ENCODE results near the gene PPP1R27.

Gene PPP1R27

DNA sequence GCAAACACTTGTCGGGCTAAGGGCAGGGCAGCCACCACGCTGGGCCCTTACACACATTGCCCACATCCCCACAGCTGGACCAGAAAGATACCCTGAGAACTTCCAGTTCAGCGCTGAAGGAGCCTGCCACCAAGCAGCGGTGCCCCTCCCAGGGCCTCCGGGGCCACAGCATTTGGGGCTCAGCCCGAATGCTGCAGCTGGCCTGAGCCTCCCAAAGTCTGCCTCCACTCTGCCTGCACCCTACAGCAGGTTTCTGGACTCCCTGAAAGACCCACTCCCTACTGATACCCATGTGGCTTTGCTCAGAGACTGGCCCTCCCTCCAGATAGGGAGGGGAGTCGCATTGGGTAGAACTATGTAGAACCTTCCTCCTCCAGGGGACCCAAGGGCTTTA lies 3.3 kb downstream of the PPP1R27 start:
- no peaks in the 10 kb centered on the region for H3K27me3 ChIP-seq (ENCODE audit: control insufficient read depth in 1 of 2, insufficient read depth in 2 of 2, low read length in 2 of 2)
- no peak overlapping the region for H3K27ac ChIP-seq (ENCODE audit: low read depth, low read length)
- H3K9me3 ChIP-seq (ENCODE audit: control insufficient read depth in 1 of 2, low read length in 2 of 2) = no peaks in the 10 kb centered on the region
- H3K4me1 ChIP-seq (ENCODE audit: control insufficient read depth in 1 of 2, insufficient read depth in 2 of 2, low read length in 2 of 2) = peaks cover 18 to 20% of the 10 kb centered on the region in 2 donors
- no peaks in the 10 kb centered on the region for H3K36me3 ChIP-seq (ENCODE audit: control insufficient read depth in 1 of 2, insufficient read depth in 2 of 2, low read length in 2 of 2)
- H3K9ac ChIP-seq (ENCODE audit: low read depth in 1 of 2, low read length in 2 of 2) = peak overlapping the region; percentile 88 to 92
- H3K4me3 ChIP-seq (ENCODE audit: low read depth in 1 of 2, low read length in 2 of 2) = peak overlapping the region in 1 of 2 donors; percentile 87

DNA sequence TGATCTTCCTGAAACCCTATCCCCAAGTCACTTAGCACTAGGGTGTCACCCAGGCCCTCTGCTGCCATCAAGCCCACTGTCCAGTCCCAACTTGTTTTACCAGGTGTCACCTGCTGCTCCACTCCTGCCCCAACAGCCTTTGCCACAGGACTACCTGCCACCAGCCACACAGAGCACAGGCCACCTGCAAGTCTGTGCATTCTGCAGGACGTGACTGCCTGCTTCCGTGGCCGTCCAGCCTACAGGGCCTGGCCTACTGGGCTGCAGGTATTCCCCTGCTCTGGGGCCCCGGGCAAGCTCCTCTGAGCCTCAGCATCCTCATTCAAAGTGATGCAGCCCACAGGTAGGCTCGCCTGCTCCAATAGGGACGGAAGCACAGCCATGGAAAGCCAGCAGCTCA lies 5.0 kb downstream of the PPP1R27 start:
- H3K4me1 ChIP-seq (ENCODE audit: control insufficient read depth in 1 of 2, insufficient read depth in 2 of 2, low read length in 2 of 2) = peaks cover 18 to 20% of the 10 kb centered on the region in 2 donors
- no peaks in the 10 kb centered on the region for H3K27me3 ChIP-seq (ENCODE audit: control insufficient read depth in 1 of 2, insufficient read depth in 2 of 2, low read length in 2 of 2)
- no peak overlapping the region for H3K27ac ChIP-seq (ENCODE audit: low read depth, low read length)
- no peaks in the 10 kb centered on the region for H3K36me3 ChIP-seq (ENCODE audit: control insufficient read depth in 1 of 2, insufficient read depth in 2 of 2, low read length in 2 of 2)
- H3K9me3 ChIP-seq (ENCODE audit: control insufficient read depth in 1 of 2, low read length in 2 of 2) = no peaks in the 10 kb centered on the region
- H3K4me3 ChIP-seq (ENCODE audit: low read depth in 1 of 2, low read length in 2 of 2) = no peak overlapping the region
- no peak overlapping the region for H3K9ac ChIP-seq (ENCODE audit: low read depth in 1 of 2, low read length in 2 of 2)

DNA sequence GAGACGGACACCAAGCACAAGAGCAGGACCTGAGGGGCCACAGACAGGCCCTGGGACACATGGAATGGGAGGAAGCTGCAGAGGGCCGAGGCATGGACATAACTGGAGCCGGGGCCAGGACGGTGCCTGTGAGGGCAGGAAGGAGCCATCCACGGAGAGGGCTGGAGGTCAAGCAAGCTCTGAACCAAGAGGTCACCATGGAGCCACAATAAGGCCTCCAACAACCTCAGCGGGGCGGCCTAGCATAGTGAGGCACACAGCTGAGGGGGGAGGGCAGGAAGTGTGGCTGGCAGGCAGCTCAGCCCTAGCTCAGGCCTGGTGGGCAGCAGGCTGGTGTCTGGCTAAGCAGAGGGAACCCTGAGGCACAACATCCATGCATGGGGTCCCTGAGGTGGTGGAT lies 6.2 kb downstream of the PPP1R27 start:
- Histone ChIP-seq H3K9me3 (ENCODE audit: control insufficient read depth in 1 of 2, low read length in 2 of 2) (no peaks in the 10 kb centered on the region), H3K27ac (ENCODE audit: low read depth, low read length) (no peak overlapping the region), H3K27me3 (ENCODE audit: control insufficient read depth in 1 of 2, insufficient read depth in 2 of 2, low read length in 2 of 2) (no peaks in the 10 kb centered on the region), H3K4me3 (ENCODE audit: low read depth in 1 of 2, low read length in 2 of 2) (no peak overlapping the region), H3K9ac (ENCODE audit: low read depth in 1 of 2, low read length in 2 of 2) (no peak overlapping the region), H3K4me1 (ENCODE audit: control insufficient read depth in 1 of 2, insufficient read depth in 2 of 2, low read length in 2 of 2) (peaks cover 15% of the 10 kb centered on the region in 2 donors), H3K36me3 (ENCODE audit: control insufficient read depth in 1 of 2, insufficient read depth in 2 of 2, low read length in 2 of 2) (no peaks in the 10 kb centered on the region)

DNA sequence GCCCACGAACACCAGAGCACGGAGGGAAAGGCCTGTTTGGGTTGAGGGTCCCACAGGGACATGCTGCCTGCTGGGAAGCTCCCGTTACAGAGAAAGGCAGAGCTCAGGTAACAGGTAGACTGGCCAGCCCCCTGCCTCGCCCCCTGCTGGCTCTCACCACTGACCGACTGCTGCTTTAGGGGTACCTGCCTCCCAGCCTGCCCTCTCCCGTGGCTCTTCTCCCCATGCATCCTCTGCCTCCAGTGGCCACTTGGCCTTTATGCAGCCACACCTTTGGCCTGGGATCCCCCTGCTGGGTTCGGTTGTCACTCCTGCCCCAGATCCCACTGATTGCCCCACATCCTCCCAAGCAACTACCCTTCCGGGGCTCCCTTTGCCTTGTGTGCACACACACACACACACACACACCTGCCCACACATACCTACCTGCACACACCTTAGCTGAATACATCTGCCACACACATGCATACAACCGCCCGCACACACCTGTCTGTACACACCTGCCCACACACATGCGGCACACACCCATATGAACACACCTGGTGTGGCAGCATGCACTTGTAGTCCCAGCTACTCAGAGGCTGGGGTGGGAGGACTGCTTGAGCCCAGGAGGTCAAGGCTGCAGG lies 8.9 kb downstream of the PPP1R27 start:
- no peaks in the 10 kb centered on the region for H3K27me3 ChIP-seq (ENCODE audit: control insufficient read depth in 1 of 2, insufficient read depth in 2 of 2, low read length in 2 of 2)
- H3K4me3 ChIP-seq (ENCODE audit: low read depth in 1 of 2, low read length in 2 of 2) = no peak overlapping the region
- H3K9me3 ChIP-seq (ENCODE audit: control insufficient read depth in 1 of 2, low read length in 2 of 2) = no peaks in the 10 kb centered on the region
- H3K9ac ChIP-seq (ENCODE audit: low read depth in 1 of 2, low read length in 2 of 2) = no peak overlapping the region
- no peaks in the 10 kb centered on the region for H3K36me3 ChIP-seq (ENCODE audit: control insufficient read depth in 1 of 2, insufficient read depth in 2 of 2, low read length in 2 of 2)
- H3K27ac ChIP-seq (ENCODE audit: low read depth, low read length) = no peak overlapping the region
- H3K4me1 ChIP-seq (ENCODE audit: control insufficient read depth in 1 of 2, insufficient read depth in 2 of 2, low read length in 2 of 2) = peaks cover 15 to 17% of the 10 kb centered on the region in 2 donors

DNA sequence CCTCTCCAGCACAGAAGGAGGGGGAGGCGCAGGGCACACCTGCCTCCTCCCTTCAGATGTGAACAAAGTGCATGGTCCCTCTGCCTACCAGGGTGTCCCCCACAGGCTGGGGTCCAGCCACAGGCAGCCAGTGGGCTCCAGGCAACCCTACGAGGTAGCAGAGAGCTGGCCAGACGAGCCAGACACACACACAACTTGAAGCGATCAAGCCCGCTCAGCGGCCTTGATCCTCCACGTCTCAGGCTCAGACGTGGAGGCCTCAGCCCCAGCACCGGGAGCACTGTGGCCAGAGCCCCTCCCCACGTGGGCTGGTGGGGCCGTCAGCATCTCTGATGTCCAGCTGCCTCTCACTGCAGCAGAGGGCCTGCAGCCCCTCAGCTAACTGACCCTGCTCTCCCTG lies 10.3 kb downstream of the PPP1R27 start:
- Histone ChIP-seq H3K9ac (ENCODE audit: low read depth in 1 of 2, low read length in 2 of 2) (no peak overlapping the region), H3K36me3 (ENCODE audit: control insufficient read depth in 1 of 2, insufficient read depth in 2 of 2, low read length in 2 of 2) (no peaks in the 10 kb centered on the region), H3K9me3 (ENCODE audit: control insufficient read depth in 1 of 2, low read length in 2 of 2) (no peaks in the 10 kb centered on the region), H3K4me1 (ENCODE audit: control insufficient read depth in 1 of 2, insufficient read depth in 2 of 2, low read length in 2 of 2) (peaks cover 15 to 17% of the 10 kb centered on the region in 2 donors), H3K4me3 (ENCODE audit: low read depth in 1 of 2, low read length in 2 of 2) (no peak overlapping the region), H3K27ac (ENCODE audit: low read depth, low read length) (no peak overlapping the region), H3K27me3 (ENCODE audit: control insufficient read depth in 1 of 2, insufficient read depth in 2 of 2, low read length in 2 of 2) (no peaks in the 10 kb centered on the region)

DNA sequence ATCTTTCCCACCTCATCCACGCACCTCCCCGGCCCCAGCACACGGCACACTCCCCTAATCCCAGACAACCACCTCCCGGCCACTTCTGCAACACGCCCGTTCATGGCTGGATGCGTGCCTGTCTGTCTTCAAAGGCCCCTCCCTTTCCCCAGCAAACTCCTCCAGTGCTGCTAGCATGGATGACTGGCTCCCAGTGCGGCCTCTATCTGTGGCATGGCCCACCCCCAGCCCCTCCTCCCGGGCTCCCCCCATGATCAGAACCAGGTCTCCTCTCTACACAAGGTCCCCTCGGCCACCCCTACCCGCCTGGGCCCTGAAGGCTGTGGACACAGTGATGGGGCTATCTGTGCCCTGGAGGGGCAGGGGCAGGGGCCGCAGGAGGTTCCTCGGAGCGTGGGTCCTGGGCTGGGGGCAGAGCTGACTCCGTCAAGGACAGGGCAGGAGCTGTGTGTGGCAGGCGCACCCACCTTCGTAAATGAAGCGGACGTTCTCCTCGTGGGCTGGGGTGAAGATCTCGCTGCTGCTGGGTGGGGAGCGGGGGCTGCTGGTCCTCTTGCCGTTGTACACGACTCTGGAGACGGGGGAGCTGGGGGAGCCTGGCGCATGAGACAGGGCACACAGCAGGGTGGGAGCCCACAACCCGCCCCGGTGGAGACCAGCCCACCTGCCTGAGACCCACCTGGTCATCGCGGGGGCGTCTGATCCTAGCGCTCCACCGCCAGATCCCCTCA lies 10.9 kb downstream of the PPP1R27 start:
- Histone ChIP-seq H3K4me3 (ENCODE audit: low read depth in 1 of 2, low read length in 2 of 2) (no peak overlapping the region), H3K36me3 (ENCODE audit: control insufficient read depth in 1 of 2, insufficient read depth in 2 of 2, low read length in 2 of 2) (no peaks in the 10 kb centered on the region), H3K27me3 (ENCODE audit: control insufficient read depth in 1 of 2, insufficient read depth in 2 of 2, low read length in 2 of 2) (peaks cover 0 to 3% of the 10 kb centered on the region in 2 donors), H3K27ac (ENCODE audit: low read depth, low read length) (no peak overlapping the region), H3K9ac (ENCODE audit: low read depth in 1 of 2, low read length in 2 of 2) (no peak overlapping the region), H3K4me1 (ENCODE audit: control insufficient read depth in 1 of 2, insufficient read depth in 2 of 2, low read length in 2 of 2) (peaks cover 15 to 17% of the 10 kb centered on the region in 2 donors), H3K9me3 (ENCODE audit: control insufficient read depth in 1 of 2, low read length in 2 of 2) (no peaks in the 10 kb centered on the region)

DNA sequence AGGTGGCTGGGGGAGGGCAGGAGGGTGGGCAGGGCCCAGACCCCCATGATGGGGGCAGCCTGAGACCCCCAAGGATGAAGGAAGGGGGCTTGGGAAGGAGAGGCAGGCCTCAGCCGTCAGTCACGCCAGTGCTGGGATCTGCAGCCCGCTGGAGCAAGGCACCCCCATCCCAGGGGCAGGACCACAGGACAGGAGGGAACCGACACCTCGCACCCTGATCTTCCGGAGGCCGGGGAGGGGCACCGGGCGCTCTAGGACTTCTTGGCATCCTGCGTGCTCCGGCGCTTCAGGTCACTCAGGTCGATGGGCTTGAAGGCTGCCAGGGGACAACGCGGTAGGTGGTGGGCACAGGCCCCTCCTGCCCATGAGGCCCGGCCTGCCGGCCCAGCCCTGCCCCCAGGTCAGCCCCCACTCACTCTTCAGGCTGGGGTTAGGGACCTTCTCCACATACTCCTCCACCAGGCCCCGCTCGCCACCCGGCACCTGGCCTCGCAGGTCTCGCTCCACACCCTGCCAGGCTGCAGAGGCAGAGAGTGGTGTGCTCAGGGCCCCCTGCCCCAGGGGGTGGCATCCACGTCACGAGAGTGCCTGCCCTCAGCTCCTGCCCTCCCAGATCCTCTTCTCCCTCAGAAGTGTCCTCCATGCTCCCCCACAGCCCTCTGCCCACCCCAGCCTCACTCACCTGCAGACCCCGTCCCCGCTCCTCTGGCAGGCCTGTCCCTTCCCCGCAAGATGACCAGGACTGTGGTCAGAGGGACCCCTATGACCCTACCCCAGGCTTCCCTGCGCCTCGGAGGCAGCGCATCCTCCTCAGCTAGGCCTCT lies 11.6 kb downstream of the PPP1R27 start:
- H3K27ac ChIP-seq (ENCODE audit: low read depth, low read length) = no peak overlapping the region
- no peak overlapping the region for H3K4me3 ChIP-seq (ENCODE audit: low read depth in 1 of 2, low read length in 2 of 2)
- H3K9ac ChIP-seq (ENCODE audit: low read depth in 1 of 2, low read length in 2 of 2) = peak overlapping the region in 1 of 2 donors; percentile 34
- no peaks in the 10 kb centered on the region for H3K9me3 ChIP-seq (ENCODE audit: control insufficient read depth in 1 of 2, low read length in 2 of 2)
- no peaks in the 10 kb centered on the region for H3K36me3 ChIP-seq (ENCODE audit: control insufficient read depth in 1 of 2, insufficient read depth in 2 of 2, low read length in 2 of 2)
- H3K4me1 ChIP-seq (ENCODE audit: control insufficient read depth in 1 of 2, insufficient read depth in 2 of 2, low read length in 2 of 2) = peaks cover 15 to 17% of the 10 kb centered on the region in 2 donors
- H3K27me3 ChIP-seq (ENCODE audit: control insufficient read depth in 1 of 2, insufficient read depth in 2 of 2, low read length in 2 of 2) = peaks cover 0 to 3% of the 10 kb centered on the region in 2 donors

DNA sequence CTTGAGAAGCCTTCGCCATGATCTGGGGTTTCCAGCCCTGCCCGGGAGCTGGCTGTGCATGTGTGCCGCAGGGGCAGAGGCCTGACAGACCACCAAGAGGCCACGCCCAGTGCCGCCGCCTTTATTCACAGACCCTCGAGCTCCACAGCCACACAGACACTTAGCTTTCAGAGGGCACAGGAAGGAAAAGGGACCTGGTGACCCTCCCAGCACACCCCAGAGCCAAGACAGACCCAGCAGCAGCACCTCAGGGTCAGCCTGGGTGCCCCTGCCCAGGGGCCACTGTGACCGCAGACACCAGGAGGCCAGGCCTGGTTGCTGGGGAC lies 12.6 kb downstream of the PPP1R27 start:
- no peak overlapping the region for H3K4me3 ChIP-seq (ENCODE audit: low read depth in 1 of 2, low read length in 2 of 2)
- peaks cover 15 to 17% of the 10 kb centered on the region in 2 donors for H3K4me1 ChIP-seq (ENCODE audit: control insufficient read depth in 1 of 2, insufficient read depth in 2 of 2, low read length in 2 of 2)
- no peaks in the 10 kb centered on the region for H3K36me3 ChIP-seq (ENCODE audit: control insufficient read depth in 1 of 2, insufficient read depth in 2 of 2, low read length in 2 of 2)
- no peaks in the 10 kb centered on the region for H3K9me3 ChIP-seq (ENCODE audit: control insufficient read depth in 1 of 2, low read length in 2 of 2)
- peak overlapping the region; percentile 86 for H3K27ac ChIP-seq (ENCODE audit: low read depth, low read length)
- peak overlapping the region; percentile 34 to 54 for H3K9ac ChIP-seq (ENCODE audit: low read depth in 1 of 2, low read length in 2 of 2)
- H3K27me3 ChIP-seq (ENCODE audit: control insufficient read depth in 1 of 2, insufficient read depth in 2 of 2, low read length in 2 of 2) = peaks cover 0 to 3% of the 10 kb centered on the region in 2 donors

DNA sequence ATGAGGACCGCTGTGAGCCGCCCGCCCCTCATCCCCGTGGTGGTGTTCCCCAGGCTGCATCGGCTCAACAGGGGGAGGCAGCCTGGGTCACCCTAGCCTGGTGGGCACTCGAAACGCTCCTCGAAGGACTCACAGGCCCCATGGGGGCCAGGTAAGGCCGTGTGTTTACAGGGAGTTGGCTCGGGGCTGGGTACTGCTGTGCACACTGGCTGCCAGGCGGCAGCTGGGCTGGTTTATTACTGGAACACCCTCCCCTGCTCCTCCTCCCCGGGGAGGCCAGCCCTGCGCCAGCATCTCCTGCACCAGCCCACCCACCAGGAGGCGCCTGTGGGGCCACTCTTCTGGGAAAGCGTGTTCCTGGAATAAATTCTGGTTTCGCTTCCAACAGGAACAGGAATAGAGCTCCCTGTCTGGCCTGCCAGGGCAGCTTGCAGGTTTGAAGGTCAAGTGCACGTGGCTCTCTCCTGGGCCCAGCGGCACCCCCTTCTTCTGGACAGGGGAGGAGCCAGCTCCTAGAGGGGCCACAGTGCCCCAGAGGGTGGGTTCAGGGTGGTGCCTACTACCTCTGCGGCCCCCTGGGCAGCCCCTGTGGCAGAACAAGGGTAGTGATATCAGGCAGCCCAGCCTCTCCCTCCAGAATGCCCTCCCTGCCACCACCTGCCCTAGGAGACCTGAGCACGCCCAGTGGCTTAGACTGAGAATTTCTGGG lies 13.1 kb downstream of the PPP1R27 start:
- Histone ChIP-seq H3K27me3 (ENCODE audit: control insufficient read depth in 1 of 2, insufficient read depth in 2 of 2, low read length in 2 of 2) (peaks cover 0 to 3% of the 10 kb centered on the region in 2 donors), H3K9ac (ENCODE audit: low read depth in 1 of 2, low read length in 2 of 2) (peak overlapping the region; percentile 34 to 54), H3K4me3 (ENCODE audit: low read depth in 1 of 2, low read length in 2 of 2) (peak overlapping the region in 1 of 2 donors; percentile 21), H3K27ac (ENCODE audit: low read depth, low read length) (peak overlapping the region; percentile 86), H3K4me1 (ENCODE audit: control insufficient read depth in 1 of 2, insufficient read depth in 2 of 2, low read length in 2 of 2) (peaks cover 15 to 17% of the 10 kb centered on the region in 2 donors), H3K9me3 (ENCODE audit: control insufficient read depth in 1 of 2, low read length in 2 of 2) (no peaks in the 10 kb centered on the region), H3K36me3 (ENCODE audit: control insufficient read depth in 1 of 2, insufficient read depth in 2 of 2, low read length in 2 of 2) (no peaks in the 10 kb centered on the region)

Data from duodenal mucosa (tissue), 2 donors.